CD4-positive, alpha-beta T cell treated with Interleukin-15 for 4 hours (primary cell): ENCODE measurements around the gene TM6SF1.

ENCODE experiments used
- DNase-seq: peaks from one replicate; pipeline ENCODE4 v3.0.0-alpha.2; 2020; ENCODE audit warnings: low spot score

The TM6SF1 gene

GRCh38 chr15:83174891-83175290 lies 67.4 kb downstream of the TM6SF1 start:
- DNase-seq: no peak

- DNase-seq: no peak
Observed at GRCh38 chr15:83178390-83178789, 70.9 kb downstream of the TM6SF1 start.

- DNase-seq: no peak
Observed at GRCh38 chr15:83178869-83179325, 71.5 kb downstream of the TM6SF1 start.

- no peak for DNase-seq
Observed at GRCh38 chr15:83185561-83185960, 78.1 kb downstream of the TM6SF1 start.
